Non-pigmented ciliary epithelial cell (primary cell): Measurements from ENCODE around the gene FRRS1L.

Experiments used
- DNase-seq: peaks from one replicate; pipeline ENCODE4 v3.0.0-alpha.2; 2010; ENCODE audit warnings: low read depth

Gene FRRS1L

GRCh38 chr9:109101810-109102209, 65.2 kb downstream of the FRRS1L start:
- no peak for DNase-seq

GRCh38 chr9:109101202-109101595, 65.8 kb downstream of the FRRS1L start:
- no peak for DNase-seq

- no peak for DNase-seq
Observed at GRCh38 chr9:109100543-109101201, 66.4 kb downstream of the FRRS1L start.

- DNase-seq: no peak
Observed at GRCh38 chr9:109098960-109099308, 68.1 kb downstream of the FRRS1L start.

GRCh38 chr9:109098171-109098959, 68.7 kb downstream of the FRRS1L start:
- no peak for DNase-seq

- DNase-seq: no peak
Observed at GRCh38 chr9:109097146-109097545, 69.9 kb downstream of the FRRS1L start.

GRCh38 chr9:109095321-109095720, 71.7 kb downstream of the FRRS1L start:
- no peak for DNase-seq

GRCh38 chr9:109094268-109094667, 72.8 kb downstream of the FRRS1L start:
- no peak for DNase-seq

GRCh38 chr9:109092587-109092986, 74.5 kb downstream of the FRRS1L start:
- no peak for DNase-seq

- DNase-seq: no peak
Observed at GRCh38 chr9:109092051-109092580, 74.9 kb downstream of the FRRS1L start.

GRCh38 chr9:109088221-109088620, 78.8 kb downstream of the FRRS1L start:
- DNase-seq: no peak

GRCh38 chr9:109087795-109088194, 79.3 kb downstream of the FRRS1L start:
- DNase-seq: no peak

- no peak for DNase-seq
Observed at GRCh38 chr9:109086221-109086620, 80.8 kb downstream of the FRRS1L start.

GRCh38 chr9:109085510-109085909, 81.5 kb downstream of the FRRS1L start:
- no peak for DNase-seq

- no peak for DNase-seq
Observed at GRCh38 chr9:109083813-109084405, 83.1 kb downstream of the FRRS1L start.

- DNase-seq: no peak
Observed at GRCh38 chr9:109083141-109083540, 83.9 kb downstream of the FRRS1L start.

- DNase-seq: no peak
Observed at GRCh38 chr9:109082091-109082620, 84.9 kb downstream of the FRRS1L start.
